Measurements from ENCODE around the gene TNNT3.

TNNT3 gene

DNA sequence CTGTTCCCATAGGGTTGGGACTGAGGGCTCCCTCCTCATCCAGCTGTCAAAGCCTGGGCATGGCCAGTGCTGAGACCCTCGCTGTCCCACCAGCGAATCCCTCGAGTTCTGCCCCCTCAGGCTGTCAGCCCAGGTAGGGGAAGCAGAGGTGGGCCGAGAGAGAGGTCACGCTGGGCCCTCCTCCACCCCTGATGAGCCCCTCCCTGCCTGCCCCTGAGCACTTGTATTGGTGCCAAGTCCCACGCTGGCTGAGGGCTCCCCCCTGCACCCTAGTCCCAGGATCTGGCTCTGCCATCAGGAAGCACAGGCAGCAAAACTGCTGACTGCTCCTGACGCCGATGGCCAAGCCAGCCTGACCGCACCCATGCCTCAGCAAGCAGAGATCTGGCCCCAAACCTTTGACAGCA is 31.2 kb upstream of the TNNT3 start (continued):
- no peak for TF ChIP-seq RARB (CRISPR knock-in tag; IDR thresholded peaks at IDR 0.05)
- TF ChIP-seq, protein P1, sequence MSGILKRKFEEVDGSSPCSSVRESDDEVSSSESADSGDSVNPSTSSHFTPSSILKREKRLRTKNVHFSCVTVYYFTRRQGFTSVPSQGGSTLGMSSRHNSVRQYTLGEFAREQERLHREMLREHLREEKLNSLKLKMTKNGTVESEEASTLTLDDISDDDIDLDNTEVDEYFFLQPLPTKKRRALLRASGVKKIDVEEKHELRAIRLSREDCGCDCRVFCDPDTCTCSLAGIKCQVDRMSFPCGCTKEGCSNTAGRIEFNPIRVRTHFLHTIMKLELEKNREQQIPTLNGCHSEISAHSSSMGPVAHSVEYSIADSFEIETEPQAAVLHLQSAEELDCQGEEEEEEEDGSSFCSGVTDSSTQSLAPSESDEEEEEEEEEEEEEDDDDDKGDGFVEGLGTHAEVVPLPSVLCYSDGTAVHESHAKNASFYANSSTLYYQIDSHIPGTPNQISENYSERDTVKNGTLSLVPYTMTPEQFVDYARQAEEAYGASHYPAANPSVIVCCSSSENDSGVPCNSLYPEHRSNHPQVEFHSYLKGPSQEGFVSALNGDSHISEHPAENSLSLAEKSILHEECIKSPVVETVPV (CRISPR knock-in tag; IDR thresholded peaks at IDR 0.05), result no peak

DNA sequence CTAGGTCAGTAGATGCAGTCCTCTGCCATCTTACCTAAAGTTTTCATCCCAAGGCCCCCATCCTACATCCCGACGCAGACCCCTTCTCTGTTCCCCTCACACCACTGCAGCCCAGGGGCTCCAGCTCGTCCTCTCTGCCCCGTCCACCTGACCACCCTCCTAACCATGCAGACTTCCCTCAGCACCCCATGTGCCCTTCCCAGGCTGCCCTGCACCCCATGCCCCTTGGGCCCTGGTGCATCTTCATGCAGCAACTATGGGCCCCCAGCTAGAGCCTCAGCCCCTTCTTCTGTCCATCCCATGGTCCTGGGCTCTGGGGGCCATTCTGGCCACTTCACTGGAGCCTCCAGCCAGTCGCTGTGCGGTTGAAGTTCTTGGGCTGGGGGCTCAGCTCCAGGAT is 30.7 kb upstream of the TNNT3 start:
- ATAC-seq, result no peak
- TF ChIP-seq ISL1 (CRISPR knock-in tag; IDR thresholded peaks at IDR 0.05) (no peak), ZFP3 (CRISPR knock-in tag; IDR thresholded peaks at IDR 0.05) (no peak), GLIS3 (CRISPR knock-in tag; IDR thresholded peaks at IDR 0.05) (no peak), TCF4 (CRISPR knock-in tag; IDR thresholded peaks at IDR 0.05; ENCODE audit: borderline replicate concordance) (no peak), ESRRG (CRISPR knock-in tag; IDR thresholded peaks at IDR 0.05) (no peak), TOX (CRISPR knock-in tag; IDR thresholded peaks at IDR 0.05; ENCODE audit: borderline replicate concordance) (no peak), RARB (CRISPR knock-in tag; IDR thresholded peaks at IDR 0.05) (no peak), ZNF8 (CRISPR knock-in tag; IDR thresholded peaks at IDR 0.05) (no peak), CSDC2 (CRISPR knock-in tag; IDR thresholded peaks at IDR 0.05) (no peak), ZC3H10 (CRISPR knock-in tag; IDR thresholded peaks at IDR 0.05) (no peak)
- TF ChIP-seq, protein P2, sequence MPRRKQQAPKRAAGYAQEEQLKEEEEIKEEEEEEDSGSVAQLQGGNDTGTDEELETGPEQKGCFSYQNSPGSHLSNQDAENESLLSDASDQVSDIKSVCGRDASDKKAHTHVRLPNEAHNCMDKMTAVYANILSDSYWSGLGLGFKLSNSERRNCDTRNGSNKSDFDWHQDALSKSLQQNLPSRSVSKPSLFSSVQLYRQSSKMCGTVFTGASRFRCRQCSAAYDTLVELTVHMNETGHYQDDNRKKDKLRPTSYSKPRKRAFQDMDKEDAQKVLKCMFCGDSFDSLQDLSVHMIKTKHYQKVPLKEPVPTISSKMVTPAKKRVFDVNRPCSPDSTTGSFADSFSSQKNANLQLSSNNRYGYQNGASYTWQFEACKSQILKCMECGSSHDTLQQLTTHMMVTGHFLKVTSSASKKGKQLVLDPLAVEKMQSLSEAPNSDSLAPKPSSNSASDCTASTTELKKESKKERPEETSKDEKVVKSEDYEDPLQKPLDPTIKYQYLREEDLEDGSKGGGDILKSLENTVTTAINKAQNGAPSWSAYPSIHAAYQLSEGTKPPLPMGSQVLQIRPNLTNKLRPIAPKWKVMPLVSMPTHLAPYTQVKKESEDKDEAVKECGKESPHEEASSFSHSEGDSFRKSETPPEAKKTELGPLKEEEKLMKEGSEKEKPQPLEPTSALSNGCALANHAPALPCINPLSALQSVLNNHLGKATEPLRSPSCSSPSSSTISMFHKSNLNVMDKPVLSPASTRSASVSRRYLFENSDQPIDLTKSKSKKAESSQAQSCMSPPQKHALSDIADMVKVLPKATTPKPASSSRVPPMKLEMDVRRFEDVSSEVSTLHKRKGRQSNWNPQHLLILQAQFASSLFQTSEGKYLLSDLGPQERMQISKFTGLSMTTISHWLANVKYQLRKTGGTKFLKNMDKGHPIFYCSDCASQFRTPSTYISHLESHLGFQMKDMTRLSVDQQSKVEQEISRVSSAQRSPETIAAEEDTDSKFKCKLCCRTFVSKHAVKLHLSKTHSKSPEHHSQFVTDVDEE (CRISPR knock-in tag; IDR thresholded peaks at IDR 0.05), result no peak
- TF ChIP-seq, protein P3, sequence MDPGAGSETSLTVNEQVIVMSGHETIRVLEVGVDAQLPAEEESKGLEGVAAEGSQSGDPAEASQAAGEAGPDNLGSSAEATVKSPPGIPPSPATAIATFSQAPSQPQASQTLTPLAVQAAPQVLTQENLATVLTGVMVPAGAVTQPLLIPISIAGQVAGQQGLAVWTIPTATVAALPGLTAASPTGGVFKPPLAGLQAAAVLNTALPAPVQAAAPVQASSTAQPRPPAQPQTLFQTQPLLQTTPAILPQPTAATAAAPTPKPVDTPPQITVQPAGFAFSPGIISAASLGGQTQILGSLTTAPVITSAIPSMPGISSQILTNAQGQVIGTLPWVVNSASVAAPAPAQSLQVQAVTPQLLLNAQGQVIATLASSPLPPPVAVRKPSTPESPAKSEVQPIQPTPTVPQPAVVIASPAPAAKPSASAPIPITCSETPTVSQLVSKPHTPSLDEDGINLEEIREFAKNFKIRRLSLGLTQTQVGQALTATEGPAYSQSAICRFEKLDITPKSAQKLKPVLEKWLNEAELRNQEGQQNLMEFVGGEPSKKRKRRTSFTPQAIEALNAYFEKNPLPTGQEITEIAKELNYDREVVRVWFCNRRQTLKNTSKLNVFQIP (CRISPR knock-in tag; IDR thresholded peaks at IDR 0.05; ENCODE audit: borderline replicate concordance, low read depth), result no peak
- TF ChIP-seq, protein P4, sequence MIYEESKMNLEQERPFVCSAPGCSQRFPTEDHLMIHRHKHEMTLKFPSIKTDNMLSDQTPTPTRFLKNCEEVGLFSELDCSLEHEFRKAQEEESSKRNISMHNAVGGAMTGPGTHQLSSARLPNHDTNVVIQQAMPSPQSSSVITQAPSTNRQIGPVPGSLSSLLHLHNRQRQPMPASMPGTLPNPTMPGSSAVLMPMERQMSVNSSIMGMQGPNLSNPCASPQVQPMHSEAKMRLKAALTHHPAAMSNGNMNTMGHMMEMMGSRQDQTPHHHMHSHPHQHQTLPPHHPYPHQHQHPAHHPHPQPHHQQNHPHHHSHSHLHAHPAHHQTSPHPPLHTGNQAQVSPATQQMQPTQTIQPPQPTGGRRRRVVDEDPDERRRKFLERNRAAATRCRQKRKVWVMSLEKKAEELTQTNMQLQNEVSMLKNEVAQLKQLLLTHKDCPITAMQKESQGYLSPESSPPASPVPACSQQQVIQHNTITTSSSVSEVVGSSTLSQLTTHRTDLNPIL (CRISPR knock-in tag; IDR thresholded peaks at IDR 0.05; ENCODE audit: low read depth), result no peak
- TF ChIP-seq, protein P5, sequence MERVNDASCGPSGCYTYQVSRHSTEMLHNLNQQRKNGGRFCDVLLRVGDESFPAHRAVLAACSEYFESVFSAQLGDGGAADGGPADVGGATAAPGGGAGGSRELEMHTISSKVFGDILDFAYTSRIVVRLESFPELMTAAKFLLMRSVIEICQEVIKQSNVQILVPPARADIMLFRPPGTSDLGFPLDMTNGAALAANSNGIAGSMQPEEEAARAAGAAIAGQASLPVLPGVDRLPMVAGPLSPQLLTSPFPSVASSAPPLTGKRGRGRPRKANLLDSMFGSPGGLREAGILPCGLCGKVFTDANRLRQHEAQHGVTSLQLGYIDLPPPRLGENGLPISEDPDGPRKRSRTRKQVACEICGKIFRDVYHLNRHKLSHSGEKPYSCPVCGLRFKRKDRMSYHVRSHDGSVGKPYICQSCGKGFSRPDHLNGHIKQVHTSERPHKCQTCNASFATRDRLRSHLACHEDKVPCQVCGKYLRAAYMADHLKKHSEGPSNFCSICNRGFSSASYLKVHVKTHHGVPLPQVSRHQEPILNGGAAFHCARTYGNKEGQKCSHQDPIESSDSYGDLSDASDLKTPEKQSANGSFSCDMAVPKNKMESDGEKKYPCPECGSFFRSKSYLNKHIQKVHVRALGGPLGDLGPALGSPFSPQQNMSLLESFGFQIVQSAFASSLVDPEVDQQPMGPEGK (CRISPR knock-in tag; IDR thresholded peaks at IDR 0.05; ENCODE audit: borderline replicate concordance), result no peak

DNA sequence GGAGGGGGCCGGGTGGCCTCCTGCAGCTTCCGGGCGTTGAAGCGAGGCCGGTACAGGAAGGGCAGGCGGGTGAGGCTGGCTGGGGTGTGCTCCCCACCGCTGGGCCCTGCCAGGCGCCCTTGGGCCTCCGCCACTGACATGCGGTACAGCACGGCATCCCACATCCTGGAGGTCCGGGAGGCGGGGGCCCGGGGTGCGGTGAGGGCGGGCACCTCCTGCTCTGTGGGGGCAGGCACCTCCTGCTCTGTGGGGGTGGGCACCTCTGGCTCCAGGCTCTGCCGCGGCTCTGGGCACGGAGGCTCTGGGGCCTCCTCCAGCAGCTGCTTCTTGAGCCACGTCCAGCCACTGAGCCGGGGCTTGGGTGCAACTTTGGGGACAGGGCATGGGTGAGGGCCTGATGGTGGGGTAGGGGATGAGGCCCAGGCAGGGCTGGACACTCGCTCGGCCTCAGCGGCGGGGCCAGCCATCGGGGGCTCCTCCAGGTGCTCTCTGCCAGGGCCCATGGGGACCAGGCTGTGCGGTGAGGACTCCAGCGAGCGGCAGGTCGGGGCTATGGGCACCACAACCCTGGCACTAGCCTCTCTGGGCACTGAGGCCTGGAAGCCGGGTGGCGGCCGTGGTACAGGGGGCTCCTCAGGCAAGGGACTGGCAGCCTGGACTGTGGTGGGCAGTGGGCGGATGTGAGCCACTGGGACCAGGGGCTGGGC is 30.1 kb upstream of the TNNT3 start:
- no peak for ATAC-seq
- no peak for TF ChIP-seq PPARA (CRISPR knock-in tag; IDR thresholded peaks at IDR 0.05; ENCODE audit: borderline replicate concordance)
- TF ChIP-seq ARNTL (CRISPR knock-in tag; IDR thresholded peaks at IDR 0.05; ENCODE audit: borderline replicate concordance, low read depth), result no peak
- TF ChIP-seq GLIS3 (CRISPR knock-in tag; IDR thresholded peaks at IDR 0.05), result no peak
- TF ChIP-seq TCF4 (CRISPR knock-in tag; IDR thresholded peaks at IDR 0.05; ENCODE audit: borderline replicate concordance), result no peak
- no peak for TF ChIP-seq ZFP30 (CRISPR knock-in tag; IDR thresholded peaks at IDR 0.05)
- TF ChIP-seq CSDC2 (CRISPR knock-in tag; IDR thresholded peaks at IDR 0.05), result no peak
- TF ChIP-seq ESRRG (CRISPR knock-in tag; IDR thresholded peaks at IDR 0.05), result no peak
- TF ChIP-seq, protein P2 (CRISPR knock-in tag; IDR thresholded peaks at IDR 0.05), result no peak
- no peak for TF ChIP-seq BACH2 (CRISPR knock-in tag; IDR thresholded peaks at IDR 0.05; ENCODE audit: borderline replicate concordance)
- TF ChIP-seq, protein P3 (CRISPR knock-in tag; IDR thresholded peaks at IDR 0.05; ENCODE audit: borderline replicate concordance, low read depth), result no peak
- no peak for TF ChIP-seq ZC3H10 (CRISPR knock-in tag; IDR thresholded peaks at IDR 0.05)
- TF ChIP-seq, protein P1 (CRISPR knock-in tag; IDR thresholded peaks at IDR 0.05), result no peak
- no peak for TF ChIP-seq ISL1 (CRISPR knock-in tag; IDR thresholded peaks at IDR 0.05)
- TF ChIP-seq ZFP3 (CRISPR knock-in tag; IDR thresholded peaks at IDR 0.05), result no peak

Data from SK-N-SH treated with all-trans-retinoic acid at 6 μM for 48 hours (cell line).